Keratinocyte (primary cell): ENCODE measurements around the gene NKX2-3.

Experiments used
- EZH2 ChIP-seq: IDR thresholded peaks from one replicate; pipeline ENCODE4 v1.6.1; 2012; ENCODE audit warnings: inconsistent platforms, mild to moderate bottlenecking, low read length, moderate library complexity
- TF ChIP-seq, protein P1 (sequence below), 3 experiments: IDR thresholded peaks in 1 of 3; conservative IDR thresholded peaks in 1 of 3; optimal IDR thresholded peaks in 1 of 3; 2 replicates in 2 of 3; 3 replicates in 1 of 3; pipeline versions ENCODE3 to v1.5.1; 2011; ENCODE audit warnings: low read length in 3 of 3, mild to moderate bottlenecking in 3 of 3, moderate library complexity in 2 of 3, control low read depth in 1 of 3, inconsistent platforms in 1 of 3; ENCODE audit not compliant: insufficient read depth in 2 of 3; ENCODE audit errors: extremely low read depth in 1 of 3

GRCh38 chr10:99524050-99524666 lies 8.6 kb upstream of the NKX2-3 start:
- TF ChIP-seq, protein P1, sequence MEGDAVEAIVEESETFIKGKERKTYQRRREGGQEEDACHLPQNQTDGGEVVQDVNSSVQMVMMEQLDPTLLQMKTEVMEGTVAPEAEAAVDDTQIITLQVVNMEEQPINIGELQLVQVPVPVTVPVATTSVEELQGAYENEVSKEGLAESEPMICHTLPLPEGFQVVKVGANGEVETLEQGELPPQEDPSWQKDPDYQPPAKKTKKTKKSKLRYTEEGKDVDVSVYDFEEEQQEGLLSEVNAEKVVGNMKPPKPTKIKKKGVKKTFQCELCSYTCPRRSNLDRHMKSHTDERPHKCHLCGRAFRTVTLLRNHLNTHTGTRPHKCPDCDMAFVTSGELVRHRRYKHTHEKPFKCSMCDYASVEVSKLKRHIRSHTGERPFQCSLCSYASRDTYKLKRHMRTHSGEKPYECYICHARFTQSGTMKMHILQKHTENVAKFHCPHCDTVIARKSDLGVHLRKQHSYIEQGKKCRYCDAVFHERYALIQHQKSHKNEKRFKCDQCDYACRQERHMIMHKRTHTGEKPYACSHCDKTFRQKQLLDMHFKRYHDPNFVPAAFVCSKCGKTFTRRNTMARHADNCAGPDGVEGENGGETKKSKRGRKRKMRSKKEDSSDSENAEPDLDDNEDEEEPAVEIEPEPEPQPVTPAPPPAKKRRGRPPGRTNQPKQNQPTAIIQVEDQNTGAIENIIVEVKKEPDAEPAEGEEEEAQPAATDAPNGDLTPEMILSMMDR (optimal IDR thresholded peaks at IDR 0.05 in 1 of 3, IDR thresholded peaks at IDR 0.05 in 1 of 3, conservative IDR thresholded peaks at IDR 0.05 in 1 of 3; ENCODE audit: extremely low read depth in 1 of 3, insufficient read depth in 2 of 3, low read length in 3 of 3) = no peak
- TF ChIP-seq EZH2 = no peak
